K562 (cell line): ENCODE results near the gene RTL10. TPM values are rescaled to one million over a fixed set of nuclear protein-coding genes. Genes with fewer than 3 reads are reported as not detected.

Experiments
- ARID1B ChIP-seq: fragments of 450-650 bp; IDR thresholded peaks from 2 replicates; pipeline ENCODE4 v1.6.1; 2016; ENCODE audit warnings: antibody characterized with exemption, mild to moderate bottlenecking, inconsistent platforms
- CLOCK ChIP-seq: fragments of 250-450 bp; sonication (Bioruptor Pico); IDR thresholded peaks from 2 replicates; pipeline ENCODE4 v1.4.0; 2020; ENCODE audit warnings: mild to moderate bottlenecking, moderate library complexity, borderline replicate concordance
- EHMT2 ChIP-seq: fragments of 450-650 bp; IDR thresholded peaks from 2 replicates; pipeline ENCODE4 v1.6.1; 2018; ENCODE audit warnings: antibody characterized with exemption
- ETV1 ChIP-seq: fragments of 450-650 bp; conservative IDR thresholded peaks from 2 replicates; pipeline ENCODE4 v1.6.1; 2016; ENCODE audit warnings: missing genetic modification characterization, control low read depth, low read depth, missing compliant biosample characterization
- GABPB2 ChIP-seq: fragments of 250-450 bp; sonication (Bioruptor Pico); conservative IDR thresholded peaks from 2 replicates; pipeline ENCODE4 v1.5.1; 2021; ENCODE audit warnings: mild to moderate bottlenecking
- L3MBTL2 ChIP-seq: fragments of 450-650 bp; IDR thresholded peaks from 2 replicates; pipeline ENCODE4 v1.6.1; 2016; ENCODE audit warnings: mild to moderate bottlenecking, moderate library complexity
- MYNN ChIP-seq, 2 experiments: sonication (generic); formaldehyde crosslinking in 1 of 2; IDR thresholded peaks; 2 replicates each; pipeline versions ENCODE4 v1.5.0 to v1.6.1; 2016 to 2020; ENCODE audit warnings: antibody characterized with exemption in 1 of 2, missing genetic modification reagents in 1 of 2
- PCBP1 ChIP-seq: fragments of 200-400 bp; formaldehyde crosslinking; IDR thresholded peaks from 2 replicates; pipeline ENCODE4 v1.6.1; 2018; ENCODE audit warnings: mild to moderate bottlenecking, low read depth, low read length; ENCODE audit not compliant: poor library complexity, severe bottlenecking
- PHF21A ChIP-seq: fragments of 450-650 bp; IDR thresholded peaks from 2 replicates; pipeline ENCODE4 v1.6.1; 2017; ENCODE audit warnings: low read depth, borderline replicate concordance
- POLR2AphosphoS5 ChIP-seq: IDR thresholded peaks from 2 replicates; pipeline ENCODE4 v1.6.1; 2011; ENCODE audit warnings: mild to moderate bottlenecking, low read depth, low read length, moderate library complexity; ENCODE audit not compliant: control insufficient read depth, insufficient read depth
- PYGO2 ChIP-seq: fragments of 450-650 bp; IDR thresholded peaks from 2 replicates; pipeline ENCODE4 v1.6.1; 2016; ENCODE audit warnings: mild to moderate bottlenecking, missing genetic modification characterization, moderate library complexity, missing compliant biosample characterization
- RAD51 ChIP-seq: fragments of 450-650 bp; IDR thresholded peaks from 2 replicates; pipeline ENCODE4 v1.7.1; 2016; ENCODE audit warnings: low read depth, mild to moderate bottlenecking, borderline replicate concordance
- RNF2 ChIP-seq: sonication (generic); IDR thresholded peaks from 2 replicates; pipeline ENCODE4 v1.6.1; 2016
- ZKSCAN8 ChIP-seq: fragments of 200-800 bp; sonication (Bioruptor generic); IDR thresholded peaks from 2 replicates; pipeline ENCODE4 v1.6.1; 2016; ENCODE audit warnings: missing genetic modification characterization, missing compliant biosample characterization
- ZNF407 ChIP-seq: fragments of 450-650 bp; IDR thresholded peaks from 2 replicates; pipeline ENCODE4 v1.6.1; 2016; ENCODE audit warnings: low read depth
- ZNF444 ChIP-seq: fragments of 250-450 bp; sonication (Bioruptor Pico); IDR thresholded peaks from 2 replicates; pipeline ENCODE4 v1.4.0; 2020; ENCODE audit warnings: mild to moderate bottlenecking, moderate library complexity
- polyA plus RNA-seq, 8 experiments: library from polyadenylated mRNA; depleted of rRNA in 4 of 8; stranded (reverse) in 5 of 8; unstranded in 3 of 8; fragments of >200 nt; fragmentation: Nextera tagmentation in 2 of 8; fragmentation: Illumina TruSeq in 1 of 8; extraction: Ambion mirVana in 2 of 8; extraction: Trizol in 1 of 8; gene quantifications; 2 replicates each; pipeline versions ENCODE4 v1.2.1 to v1.2.3, GENCODE V29; 2011 to 2014; ENCODE audit warnings: inconsistent platforms in 1 of 8, missing spikeins in 1 of 8
- total RNA-seq, 7 experiments: library from RNA; depleted of rRNA in 6 of 7; stranded (reverse); fragments of >200 nt in 6 of 7; fragmentation: Illumina TruSeq in 2 of 7; extraction: Trizol in 2 of 7; gene quantifications; 2 replicates each; pipeline versions ENCODE4 v1.2.1 to v1.2.3, GENCODE V29; 2011 to 2021; ENCODE audit warnings: low replicate concordance in 1 of 7

Gene RTL10
- total and polyA plus RNA-seq, 9 of the 15 experiments (the other 6 are each of a cell fraction or from before 2014, with no cell fraction given), result 19.8 to 75.5 (median 32.5) TPM

GRCh38 chr22:19806213-19807160, 48.2 kb downstream of the RTL10 start (continued):
- no peak; the same call in 1 of the 2 replicates for TF ChIP-seq ETV1 (tag)
- peak; percentile 91 for TF ChIP-seq PHF21A
- peak; percentile 87 for TF ChIP-seq L3MBTL2
- TF ChIP-seq EHMT2, result no peak
- peak; percentile 27; the same call in 1 of the 2 replicates for TF ChIP-seq RAD51
- no peak for TF ChIP-seq CLOCK (CRISPR knock-in tag)
- TF ChIP-seq ZKSCAN8, result no peak
- TF ChIP-seq PYGO2 (tag), result no peak
- TF ChIP-seq ARID1B, result peak; percentile 95
- TF ChIP-seq PCBP1, result peak; percentile 41
- no peak for TF ChIP-seq ZNF407
- peak; percentile 97 for TF ChIP-seq MYNN (IDR thresholded peaks at IDR 0.05)
- TF ChIP-seq MYNN (CRISPR knock-in tag; IDR thresholded peaks at IDR 0.05), result no peak
- TF ChIP-seq ZNF444, result no peak
- TF ChIP-seq GABPB2 (CRISPR knock-in tag), result no peak
- no peak; the same call in 1 of the 2 replicates for TF ChIP-seq RNF2
- no peak for TF ChIP-seq POLR2AphosphoS5
